Subcutaneous abdominal adipose tissue (tissue), 5 donors: ENCODE measurements around the gene GZMB.

Experiments used
- H3K27ac ChIP-seq: one replicate; pipeline ENCODE4 v1.7.0; 2013; ENCODE audit warnings: low read depth, mild to moderate bottlenecking, inconsistent platforms, low read length, moderate library complexity
- H3K27me3 ChIP-seq, 5 donors: one replicate each; pipeline ENCODE4 v1.7.0; 2013; ENCODE audit warnings: low read length in 5 of 5, inconsistent platforms in 1 of 5; ENCODE audit not compliant: control insufficient read depth in 5 of 5, insufficient read depth in 4 of 5
- H3K36me3 ChIP-seq, 5 donors: one replicate each; pipeline ENCODE4 v1.7.0; 2013; ENCODE audit warnings: low read length in 5 of 5; ENCODE audit not compliant: control insufficient read depth in 5 of 5, insufficient read depth in 5 of 5
- H3K4me1 ChIP-seq, 5 donors: one replicate each; pipeline ENCODE4 v1.7.0; 2013; ENCODE audit warnings: low read length in 5 of 5, mild to moderate bottlenecking in 3 of 5, moderate library complexity in 1 of 5; ENCODE audit not compliant: control insufficient read depth in 5 of 5, insufficient read depth in 5 of 5
- H3K4me3 ChIP-seq, 5 donors: one replicate each; pipeline ENCODE4 v1.7.0; 2013; ENCODE audit warnings: low read length in 5 of 5, low read depth in 1 of 5
- H3K9ac ChIP-seq, 5 donors: one replicate each; pipeline ENCODE4 v1.7.0; 2013; ENCODE audit warnings: low read length in 5 of 5, mild to moderate bottlenecking in 4 of 5, moderate library complexity in 3 of 5
- H3K9me3 ChIP-seq, 5 donors: one replicate each; pipeline ENCODE4 v1.7.0; 2013; ENCODE audit warnings: low read length in 5 of 5; ENCODE audit not compliant: control insufficient read depth in 5 of 5
- donor health status: healthy.
- donor health status: healthy.
- donor health status: healthy.
- donor health status: healthy.
- donor health status: healthy.

GZMB gene

GRCh38 chr14:24634158-24634557 lies at the start of gene GZMB:
Gene GZMB (minus strand): TSS chr14:24634190. CDS start chr14:24634160, 30 bp downstream.
- no peaks in the 10 kb centered on the region for H3K4me1 ChIP-seq
- H3K9ac ChIP-seq = no peak within 1 kb of the TSS
- H3K9me3 ChIP-seq = no peaks in the 10 kb centered on the region
- no peak within 1 kb of the TSS for H3K4me3 ChIP-seq
- H3K27me3 ChIP-seq = no peaks in the 10 kb centered on the region
- no peaks in the 10 kb centered on the region for H3K36me3 ChIP-seq
- no peak within 1 kb of the TSS for H3K27ac ChIP-seq

GRCh38 chr14:24681056-24681455 lies 47.1 kb upstream of the GZMB start:
- Histone ChIP-seq H3K4me3 (no peak overlapping the region), H3K36me3 (no peaks in the 10 kb centered on the region), H3K9me3 (no peaks in the 10 kb centered on the region), H3K27ac (no peak overlapping the region), H3K9ac (no peak overlapping the region), H3K4me1 (peaks cover 0 to 5% (median 0%) of the 10 kb centered on the region in 5 donors), H3K27me3 (peaks cover 0 to 5% (median 0%) of the 10 kb centered on the region in 5 donors)

GRCh38 chr14:24680516-24680915 lies 46.5 kb upstream of the GZMB start:
- Histone ChIP-seq H3K36me3 (no peaks in the 10 kb centered on the region), H3K4me3 (no peak overlapping the region), H3K27ac (no peak overlapping the region), H3K9ac (no peak overlapping the region), H3K4me1 (peaks cover 0 to 5% (median 0%) of the 10 kb centered on the region in 5 donors), H3K9me3 (no peaks in the 10 kb centered on the region), H3K27me3 (peaks cover 0 to 5% (median 0%) of the 10 kb centered on the region in 5 donors)

- no peak overlapping the region for H3K27ac ChIP-seq
- H3K9ac ChIP-seq = peak overlapping the region in 1 of 5 donors; percentile 77
- H3K4me3 ChIP-seq = no peak overlapping the region
- H3K36me3 ChIP-seq = no peaks in the 10 kb centered on the region
- peaks cover 0 to 9% (median 4%) of the 10 kb centered on the region in 5 donors for H3K4me1 ChIP-seq
- H3K9me3 ChIP-seq = no peaks in the 10 kb centered on the region
- peaks cover 0 to 5% (median 0%) of the 10 kb centered on the region in 5 donors for H3K27me3 ChIP-seq
Measured at GRCh38 chr14:24679248-24679961, 45.4 kb upstream of the GZMB start.

GRCh38 chr14:24678801-24679247 lies 44.8 kb upstream of the GZMB start:
- peaks cover 0 to 15% (median 9%) of the 10 kb centered on the region in 5 donors for H3K4me1 ChIP-seq
- H3K9me3 ChIP-seq = no peaks in the 10 kb centered on the region
- peak overlapping the region; percentile 52 to 60 (median 53) for H3K4me3 ChIP-seq
- H3K27ac ChIP-seq = no peak overlapping the region
- H3K36me3 ChIP-seq = no peaks in the 10 kb centered on the region
- peak overlapping the region in 3 of 5 donors; percentile 11 to 77 (median 55) for H3K9ac ChIP-seq
- peaks cover 0 to 5% (median 0%) of the 10 kb centered on the region in 5 donors for H3K27me3 ChIP-seq

- H3K4me3 ChIP-seq = no peak overlapping the region
- no peak overlapping the region for H3K27ac ChIP-seq
- no peak overlapping the region for H3K9ac ChIP-seq
- no peaks in the 10 kb centered on the region for H3K9me3 ChIP-seq
- peaks cover 0 to 11% (median 0%) of the 10 kb centered on the region in 5 donors for H3K27me3 ChIP-seq
- H3K4me1 ChIP-seq = peaks cover 0 to 22% (median 9%) of the 10 kb centered on the region in 5 donors
- no peaks in the 10 kb centered on the region for H3K36me3 ChIP-seq
Measured at GRCh38 chr14:24677956-24678355, 44.0 kb upstream of the GZMB start.

- H3K4me1 ChIP-seq = peaks cover 0 to 22% (median 9%) of the 10 kb centered on the region in 5 donors
- H3K27me3 ChIP-seq = peaks cover 0 to 12% (median 0%) of the 10 kb centered on the region in 5 donors
- H3K9ac ChIP-seq = peak overlapping the region in 1 of 5 donors; percentile 20
- H3K9me3 ChIP-seq = no peaks in the 10 kb centered on the region
- no peak overlapping the region for H3K27ac ChIP-seq
- H3K4me3 ChIP-seq = peak overlapping the region in 2 of 5 donors; percentile 11 to 34
- no peaks in the 10 kb centered on the region for H3K36me3 ChIP-seq
Measured at GRCh38 chr14:24674204-24674970, 40.4 kb upstream of the GZMB start.

GRCh38 chr14:24673534-24674203 lies 39.7 kb upstream of the GZMB start:
- H3K4me3 ChIP-seq = peak overlapping the region in 1 of 5 donors; percentile 34
- H3K9me3 ChIP-seq = no peaks in the 10 kb centered on the region
- peaks cover 0 to 12% (median 0%) of the 10 kb centered on the region in 5 donors for H3K27me3 ChIP-seq
- no peak overlapping the region for H3K27ac ChIP-seq
- no peak overlapping the region for H3K9ac ChIP-seq
- H3K4me1 ChIP-seq = peaks cover 0 to 21% (median 9%) of the 10 kb centered on the region in 5 donors
- H3K36me3 ChIP-seq = no peaks in the 10 kb centered on the region

- no peaks in the 10 kb centered on the region for H3K36me3 ChIP-seq
- peaks cover 0 to 18% (median 9%) of the 10 kb centered on the region in 5 donors for H3K4me1 ChIP-seq
- H3K27ac ChIP-seq = no peak overlapping the region
- H3K9me3 ChIP-seq = no peaks in the 10 kb centered on the region
- peaks cover 0 to 9% (median 0%) of the 10 kb centered on the region in 5 donors for H3K27me3 ChIP-seq
- no peak overlapping the region for H3K9ac ChIP-seq
- no peak overlapping the region for H3K4me3 ChIP-seq
Measured at GRCh38 chr14:24673059-24673458, 39.1 kb upstream of the GZMB start.
